OCI-M2 (cell line): ENCODE data around the gene FAN1.
"Not testable (repeated sequence)": the region's sequence is repeated elsewhere in the genome, so short reads cannot be mapped to it uniquely, and the experiment has no call there.

Experiments
- DNase-seq: peaks from one replicate; lab custom pipeline; 2025; ENCODE audit not compliant: unreplicated experiment; lab: John Stamatoyannopoulos, UW

FAN1 gene

GRCh38 chr15:30903497-30904187 is at the start of gene FAN1:
TSS of gene FAN1 (plus strand) at chr15:30903915. CDS start at chr15:30904664, 749 bp downstream.
- no peak for DNase-seq

- no peak for DNase-seq
These were observed 44.4 kb upstream of the FAN1 start for GRCh38 chr15:30859091-30859874.

- DNase-seq: no peak
These were observed 38.5 kb upstream of the FAN1 start for GRCh38 chr15:30865257-30865656.

GRCh38 chr15:30870681-30871080 is 33.0 kb upstream of the FAN1 start:
- no peak for DNase-seq

GRCh38 chr15:30872341-30872748 is 31.4 kb upstream of the FAN1 start:
- DNase-seq: no peak

- no peak for DNase-seq
These were observed 26.6 kb upstream of the FAN1 start for GRCh38 chr15:30877070-30877469.

- DNase-seq: no peak
These were observed 25.2 kb upstream of the FAN1 start for GRCh38 chr15:30878515-30878914.

GRCh38 chr15:30882849-30883433 is 20.8 kb upstream of the FAN1 start:
- no peak for DNase-seq

- not testable (repeated sequence) for DNase-seq
These were observed 20.0 kb upstream of the FAN1 start for GRCh38 chr15:30883666-30884065.

- no peak for DNase-seq
These were observed 17.9 kb upstream of the FAN1 start for GRCh38 chr15:30885814-30886213.

- DNase-seq: no peak
These were observed 14.5 kb upstream of the FAN1 start for GRCh38 chr15:30889196-30889595.

GRCh38 chr15:30895461-30896210 is 8.1 kb upstream of the FAN1 start:
- no peak for DNase-seq

GRCh38 chr15:30896211-30896606 is 7.5 kb upstream of the FAN1 start:
- DNase-seq: no peak

GRCh38 chr15:30901889-30902288 is 1.8 kb upstream of the FAN1 start:
- no peak for DNase-seq

- no peak for DNase-seq
These were observed 1.1 kb downstream of the FAN1 start for GRCh38 chr15:30904812-30905211.

GRCh38 chr15:30905821-30906220 is 2.1 kb downstream of the FAN1 start:
- no peak for DNase-seq

- DNase-seq: no peak
These were observed 2.7 kb downstream of the FAN1 start for GRCh38 chr15:30906366-30906765.

GRCh38 chr15:30913761-30914160 is 10.0 kb downstream of the FAN1 start:
- DNase-seq: no peak

GRCh38 chr15:30917013-30917412 is 13.3 kb downstream of the FAN1 start:
- no peak for DNase-seq

- no peak for DNase-seq
These were observed 14.0 kb downstream of the FAN1 start for GRCh38 chr15:30917675-30918074.

- DNase-seq: no peak
These were observed 14.7 kb downstream of the FAN1 start for GRCh38 chr15:30918366-30918765.
